ENCODE data around the gene OR14K1.
"Not testable (repeated sequence)": the region's sequence is repeated elsewhere in the genome, so short reads cannot be mapped to it uniquely, and the experiment has no call there.

OR14K1 gene

GRCh38 chr1:247738315-247738714 is at the start of gene OR14K1:
Gene OR14K1 (plus strand): TSS chr1:247738615. CDS start chr1:247738615, 0 bp downstream.
- DNase-seq, result no peak

GRCh38 chr1:247701338-247701737 is 37.1 kb upstream of the OR14K1 start:
- DNase-seq, result no peak

- not testable (repeated sequence) for DNase-seq
Measured at GRCh38 chr1:247710681-247711080, 27.7 kb upstream of the OR14K1 start.

- no peak for DNase-seq
Measured at GRCh38 chr1:247713753-247714152, 24.7 kb upstream of the OR14K1 start.

- no peak for DNase-seq
Measured at GRCh38 chr1:247716546-247716945, 21.9 kb upstream of the OR14K1 start, which contains the start of gene OR6F1. Gene OR6F1 (minus strand): TSS chr1:247716646. CDS start chr1:247712755, 3,891 bp downstream.

- no peak for DNase-seq
Measured at GRCh38 chr1:247721222-247721621, 17.2 kb upstream of the OR14K1 start.

- no peak for DNase-seq
Measured at GRCh38 chr1:247740721-247741120, 2.3 kb downstream of the OR14K1 start.

GRCh38 chr1:247741756-247742155 is 3.3 kb downstream of the OR14K1 start:
- DNase-seq, result no peak

- not testable (repeated sequence) for DNase-seq
Measured at GRCh38 chr1:247742215-247742760, 3.9 kb downstream of the OR14K1 start.

GRCh38 chr1:247746391-247746935 is 8.0 kb downstream of the OR14K1 start:
- DNase-seq, result no peak

- DNase-seq, result no peak
Measured at GRCh38 chr1:247747616-247748015, 9.2 kb downstream of the OR14K1 start.

GRCh38 chr1:247748041-247748440 is 9.6 kb downstream of the OR14K1 start, which contains the start of gene OR14A2:
Gene OR14A2 (minus strand): TSS chr1:247748141.
- DNase-seq, result no peak

- no peak for DNase-seq
Measured at GRCh38 chr1:247749870-247750269, 11.5 kb downstream of the OR14K1 start.

GRCh38 chr1:247754311-247754710 is 15.9 kb downstream of the OR14K1 start:
- not testable (repeated sequence) for DNase-seq

GRCh38 chr1:247760456-247760855 is 22.0 kb downstream of the OR14K1 start, which contains the start of gene OR1C1:
Gene OR1C1 (minus strand): TSS chr1:247760556. CDS start chr1:247758406, 2,150 bp downstream.
- no peak for DNase-seq

- DNase-seq, result no peak
Measured at GRCh38 chr1:247769603-247770002, 31.2 kb downstream of the OR14K1 start.

Data from CD4-positive, alpha-beta T cell treated with Interleukin-17A for 1 hour (primary cell).